Transverse colon (tissue), 4 donors: ENCODE results near the gene ADGRB2.

Experiments used
- EP300 ChIP-seq: sonication (generic); formaldehyde crosslinking; IDR thresholded peaks from one replicate; pipeline ENCODE4 v1.6.1; 2017; ENCODE audit warnings: antibody characterized with exemption, low read depth
- POLR2A ChIP-seq: fragments of 450-650 bp; IDR thresholded peaks from one replicate; pipeline ENCODE4 v1.6.1; 2016; ENCODE audit warnings: antibody characterized with exemption, mild to moderate bottlenecking, moderate library complexity
- POLR2AphosphoS5 ChIP-seq, 3 donors: sonication (generic); formaldehyde crosslinking; IDR thresholded peaks; one replicate each; pipeline ENCODE4 v1.6.1; 2016; ENCODE audit warnings: antibody characterized with exemption in 3 of 3
- TF ChIP-seq, protein P1 (sequence below), 5 experiments: fragments of 200-600 bp in 3 of 5; fragments of 450-650 bp in 2 of 5; sonication (generic) in 3 of 5; IDR thresholded peaks; 1 replicate in 2 of 5; 2 replicates in 3 of 5; pipeline ENCODE4 v1.5.1; 2016 to 2017; ENCODE audit warnings: antibody characterized with exemption in 5 of 5, inconsistent platforms in 3 of 5, mild to moderate bottlenecking in 2 of 5, moderate library complexity in 1 of 5

DNA sequence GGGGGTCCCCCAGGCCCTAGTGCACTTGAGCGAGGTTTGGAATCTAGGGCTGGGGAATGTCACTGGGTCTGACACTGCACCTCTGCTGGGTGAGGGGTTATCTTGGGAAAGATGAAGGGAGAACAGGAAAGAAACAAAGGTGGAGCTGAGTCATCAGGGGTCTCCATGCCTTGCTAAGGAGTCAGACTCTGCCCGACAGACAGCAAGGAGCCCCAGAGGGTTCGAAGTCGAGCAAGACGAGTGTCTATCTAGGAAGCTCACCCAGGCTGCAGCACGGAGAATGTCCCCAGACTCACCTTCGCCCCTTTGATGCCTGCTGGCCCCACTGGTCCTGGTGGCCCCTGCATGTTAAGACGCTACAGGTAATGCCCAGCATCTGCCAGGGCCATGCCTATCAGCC, 78.3 kb downstream of the ADGRB2 start:
- TF ChIP-seq EP300 (no peak), POLR2A (no peak), POLR2AphosphoS5 (IDR thresholded peaks at IDR 0.05) (no peak)
- TF ChIP-seq, protein P1, sequence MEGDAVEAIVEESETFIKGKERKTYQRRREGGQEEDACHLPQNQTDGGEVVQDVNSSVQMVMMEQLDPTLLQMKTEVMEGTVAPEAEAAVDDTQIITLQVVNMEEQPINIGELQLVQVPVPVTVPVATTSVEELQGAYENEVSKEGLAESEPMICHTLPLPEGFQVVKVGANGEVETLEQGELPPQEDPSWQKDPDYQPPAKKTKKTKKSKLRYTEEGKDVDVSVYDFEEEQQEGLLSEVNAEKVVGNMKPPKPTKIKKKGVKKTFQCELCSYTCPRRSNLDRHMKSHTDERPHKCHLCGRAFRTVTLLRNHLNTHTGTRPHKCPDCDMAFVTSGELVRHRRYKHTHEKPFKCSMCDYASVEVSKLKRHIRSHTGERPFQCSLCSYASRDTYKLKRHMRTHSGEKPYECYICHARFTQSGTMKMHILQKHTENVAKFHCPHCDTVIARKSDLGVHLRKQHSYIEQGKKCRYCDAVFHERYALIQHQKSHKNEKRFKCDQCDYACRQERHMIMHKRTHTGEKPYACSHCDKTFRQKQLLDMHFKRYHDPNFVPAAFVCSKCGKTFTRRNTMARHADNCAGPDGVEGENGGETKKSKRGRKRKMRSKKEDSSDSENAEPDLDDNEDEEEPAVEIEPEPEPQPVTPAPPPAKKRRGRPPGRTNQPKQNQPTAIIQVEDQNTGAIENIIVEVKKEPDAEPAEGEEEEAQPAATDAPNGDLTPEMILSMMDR (IDR thresholded peaks at IDR 0.05): no peak
